ENCODE measurements around the gene CMTM6.
"Not testable (repeated sequence)": the region's sequence is repeated elsewhere in the genome, so short reads cannot be mapped to it uniquely, and the experiment has no call there.

CMTM6 gene

GRCh38 chr3:32439421-32439820 is 63.2 kb downstream of the CMTM6 start:
- H2BK120ac ChIP-seq (ENCODE audit: low read depth, low read length); H3K18ac ChIP-seq (ENCODE audit: low read depth in 1 of 2, low read length in 2 of 2); H3K14ac ChIP-seq (ENCODE audit: low read length in 2 of 2); H2AK5ac ChIP-seq (ENCODE audit: low read length, severe bottlenecking); H3K4me2 ChIP-seq (ENCODE audit: low read length, poor library complexity, severe bottlenecking); H3K4ac ChIP-seq (ENCODE audit: low read depth in 1 of 2, low read length in 2 of 2); H2BK12ac ChIP-seq (ENCODE audit: low read length in 2 of 2); H3K27ac ChIP-seq (ENCODE audit: low read length, poor library complexity, severe bottlenecking); H3K9me3 ChIP-seq (ENCODE audit: control insufficient read depth, low read length); H3K27me3 ChIP-seq (ENCODE audit: control insufficient read depth in 1 of 2, insufficient read depth in 1 of 2, low read length in 2 of 2); H3K36me3 ChIP-seq (ENCODE audit: control insufficient read depth in 1 of 2, insufficient read depth in 2 of 2, low read depth in 1 of 2, low read length in 2 of 2); H3K23ac ChIP-seq (ENCODE audit: low read length in 2 of 2); H4K8ac ChIP-seq (ENCODE audit: low read length); DNase-seq; H2BK5ac ChIP-seq (ENCODE audit: low read depth, low read length, poor library complexity, severe bottlenecking); H4K91ac ChIP-seq (ENCODE audit: low read length); H2BK15ac ChIP-seq (ENCODE audit: low read depth, poor library complexity, severe bottlenecking); H3K9ac ChIP-seq (ENCODE audit: low read length); H3K4me1 ChIP-seq (ENCODE audit: control insufficient read depth, insufficient read depth, low read depth, low read length); H3K4me3 ChIP-seq (ENCODE audit: insufficient read depth in 1 of 2, low read depth in 1 of 2, low read length in 2 of 2); H2AFZ ChIP-seq (ENCODE audit: low read depth, low read length): not testable (repeated sequence)
- peaks cover 17% of the 10 kb centered on the region for H3K79me1 ChIP-seq (replicated peaks; ENCODE audit: low read length, poor library complexity, severe bottlenecking)
- WGBS, result 97% methylated on average over 4 of the region's 4 CpGs

- no peak for DNase-seq
- Histone ChIP-seq H3K9ac (ENCODE audit: low read length) (no peak overlapping the region), H3K23ac (ENCODE audit: low read length in 2 of 2) (no peak overlapping the region), H2BK5ac (ENCODE audit: low read depth, low read length, poor library complexity, severe bottlenecking) (no peak overlapping the region), H2BK120ac (ENCODE audit: low read depth, low read length) (no peak overlapping the region), H4K91ac (ENCODE audit: low read length) (no peak overlapping the region), H3K4me3 (ENCODE audit: insufficient read depth in 1 of 2, low read depth in 1 of 2, low read length in 2 of 2) (no peak overlapping the region), H3K79me1 (replicated peaks; ENCODE audit: low read length, poor library complexity, severe bottlenecking) (peaks cover 17% of the 10 kb centered on the region), H3K4ac (ENCODE audit: low read depth in 1 of 2, low read length in 2 of 2) (no peak overlapping the region), H3K4me2 (ENCODE audit: low read length, poor library complexity, severe bottlenecking) (no peak overlapping the region), H3K36me3 (ENCODE audit: control insufficient read depth in 1 of 2, insufficient read depth in 2 of 2, low read depth in 1 of 2, low read length in 2 of 2) (peaks cover 0 to 2% of the 10 kb centered on the region in 2 experiments), H2BK12ac (ENCODE audit: low read length in 2 of 2) (no peak overlapping the region), H3K27me3 (ENCODE audit: control insufficient read depth in 1 of 2, insufficient read depth in 1 of 2, low read length in 2 of 2) (no peaks in the 10 kb centered on the region), H3K9me3 (ENCODE audit: control insufficient read depth, low read length) (no peaks in the 10 kb centered on the region), H3K4me1 (ENCODE audit: control insufficient read depth, insufficient read depth, low read depth, low read length) (no peaks in the 10 kb centered on the region), H2AFZ (ENCODE audit: low read depth, low read length) (no peak overlapping the region), H3K27ac (ENCODE audit: low read length, poor library complexity, severe bottlenecking) (no peak overlapping the region), H4K8ac (ENCODE audit: low read length) (no peak overlapping the region), H3K14ac (ENCODE audit: low read length in 2 of 2) (no peak overlapping the region), H3K18ac (ENCODE audit: low read depth in 1 of 2, low read length in 2 of 2) (no peak overlapping the region), H2AK5ac (ENCODE audit: low read length, severe bottlenecking) (no peak overlapping the region), H2BK15ac (ENCODE audit: low read depth, poor library complexity, severe bottlenecking) (no peak overlapping the region)
- WGBS, result 96% methylated on average over 8 of the region's 10 CpGs
Observed at GRCh38 chr3:32438596-32439344, 63.9 kb downstream of the CMTM6 start.

- no peaks in the 10 kb centered on the region for H3K27me3 ChIP-seq (ENCODE audit: control insufficient read depth in 1 of 2, insufficient read depth in 1 of 2, low read length in 2 of 2)
- no peak overlapping the region for H2BK15ac ChIP-seq (ENCODE audit: low read depth, poor library complexity, severe bottlenecking)
- H2BK120ac ChIP-seq (ENCODE audit: low read depth, low read length), result no peak overlapping the region
- no peak overlapping the region for H3K4me3 ChIP-seq (ENCODE audit: insufficient read depth in 1 of 2, low read depth in 1 of 2, low read length in 2 of 2)
- H2AFZ ChIP-seq (ENCODE audit: low read depth, low read length), result no peak overlapping the region
- H3K36me3 ChIP-seq (ENCODE audit: control insufficient read depth in 1 of 2, insufficient read depth in 2 of 2, low read depth in 1 of 2, low read length in 2 of 2), result peaks cover 0 to 2% of the 10 kb centered on the region in 2 experiments
- H3K18ac ChIP-seq (ENCODE audit: low read depth in 1 of 2, low read length in 2 of 2), result no peak overlapping the region
- H3K27ac ChIP-seq (ENCODE audit: low read length, poor library complexity, severe bottlenecking), result no peak overlapping the region
- no peak for DNase-seq
- no peaks in the 10 kb centered on the region for H3K4me1 ChIP-seq (ENCODE audit: control insufficient read depth, insufficient read depth, low read depth, low read length)
- no peak overlapping the region for H3K23ac ChIP-seq (ENCODE audit: low read length in 2 of 2)
- no peak overlapping the region for H4K8ac ChIP-seq (ENCODE audit: low read length)
- 89% methylated on average over 5 of the region's 7 CpGs for WGBS
- no peak overlapping the region for H3K14ac ChIP-seq (ENCODE audit: low read length in 2 of 2)
- no peak overlapping the region for H2BK12ac ChIP-seq (ENCODE audit: low read length in 2 of 2)
- no peak overlapping the region for H3K9ac ChIP-seq (ENCODE audit: low read length)
- peaks cover 23% of the 10 kb centered on the region for H3K79me1 ChIP-seq (replicated peaks; ENCODE audit: low read length, poor library complexity, severe bottlenecking)
- no peak overlapping the region for H3K4me2 ChIP-seq (ENCODE audit: low read length, poor library complexity, severe bottlenecking)
- H3K4ac ChIP-seq (ENCODE audit: low read depth in 1 of 2, low read length in 2 of 2), result no peak overlapping the region
- no peak overlapping the region for H2BK5ac ChIP-seq (ENCODE audit: low read depth, low read length, poor library complexity, severe bottlenecking)
- no peak overlapping the region for H2AK5ac ChIP-seq (ENCODE audit: low read length, severe bottlenecking)
- H3K9me3 ChIP-seq (ENCODE audit: control insufficient read depth, low read length), result no peaks in the 10 kb centered on the region
- no peak overlapping the region for H4K91ac ChIP-seq (ENCODE audit: low read length)
Observed at GRCh38 chr3:32437896-32438295, 64.8 kb downstream of the CMTM6 start.

- H2AFZ ChIP-seq (ENCODE audit: low read depth, low read length), result no peak overlapping the region
- H2AK5ac ChIP-seq (ENCODE audit: low read length, severe bottlenecking), result no peak overlapping the region
- H4K8ac ChIP-seq (ENCODE audit: low read length), result no peak overlapping the region
- H2BK120ac ChIP-seq (ENCODE audit: low read depth, low read length), result no peak overlapping the region
- no peak overlapping the region for H2BK12ac ChIP-seq (ENCODE audit: low read length in 2 of 2)
- H3K14ac ChIP-seq (ENCODE audit: low read length in 2 of 2), result no peak overlapping the region
- no peaks in the 10 kb centered on the region for H3K4me1 ChIP-seq (ENCODE audit: control insufficient read depth, insufficient read depth, low read depth, low read length)
- no peak overlapping the region for H3K4ac ChIP-seq (ENCODE audit: low read depth in 1 of 2, low read length in 2 of 2)
- H3K27ac ChIP-seq (ENCODE audit: low read length, poor library complexity, severe bottlenecking), result no peak overlapping the region
- no peaks in the 10 kb centered on the region for H3K9me3 ChIP-seq (ENCODE audit: control insufficient read depth, low read length)
- H3K4me3 ChIP-seq (ENCODE audit: insufficient read depth in 1 of 2, low read depth in 1 of 2, low read length in 2 of 2), result no peak overlapping the region
- no peak overlapping the region for H3K23ac ChIP-seq (ENCODE audit: low read length in 2 of 2)
- H3K18ac ChIP-seq (ENCODE audit: low read depth in 1 of 2, low read length in 2 of 2), result no peak overlapping the region
- H4K91ac ChIP-seq (ENCODE audit: low read length), result no peak overlapping the region
- no peaks in the 10 kb centered on the region for H3K27me3 ChIP-seq (ENCODE audit: control insufficient read depth in 1 of 2, insufficient read depth in 1 of 2, low read length in 2 of 2)
- no peak for DNase-seq
- no peak overlapping the region for H2BK5ac ChIP-seq (ENCODE audit: low read depth, low read length, poor library complexity, severe bottlenecking)
- no peak overlapping the region for H3K9ac ChIP-seq (ENCODE audit: low read length)
- H3K79me1 ChIP-seq (replicated peaks; ENCODE audit: low read length, poor library complexity, severe bottlenecking), result peaks cover 30% of the 10 kb centered on the region
- no peak overlapping the region for H2BK15ac ChIP-seq (ENCODE audit: low read depth, poor library complexity, severe bottlenecking)
- peaks cover 0 to 2% of the 10 kb centered on the region in 2 experiments for H3K36me3 ChIP-seq (ENCODE audit: control insufficient read depth in 1 of 2, insufficient read depth in 2 of 2, low read depth in 1 of 2, low read length in 2 of 2)
- 96% methylated on average over 4 of the region's 4 CpGs for WGBS
- H3K4me2 ChIP-seq (ENCODE audit: low read length, poor library complexity, severe bottlenecking), result no peak overlapping the region
Observed at GRCh38 chr3:32436816-32437189, 65.8 kb downstream of the CMTM6 start.
